Measurements from ENCODE around the gene NPIPA1.
"Not testable (repeated sequence)": the region's sequence is repeated elsewhere in the genome, so short reads cannot be mapped to it uniquely, and the experiment has no call there.

NPIPA1 gene

GRCh38 chr16:14978908-14979307 is 41.7 kb downstream of the NPIPA1 start:
- not testable (repeated sequence) for DNase-seq

GRCh38 chr16:14981234-14981633 is 44.0 kb downstream of the NPIPA1 start:
- not testable (repeated sequence) for DNase-seq

DNA sequence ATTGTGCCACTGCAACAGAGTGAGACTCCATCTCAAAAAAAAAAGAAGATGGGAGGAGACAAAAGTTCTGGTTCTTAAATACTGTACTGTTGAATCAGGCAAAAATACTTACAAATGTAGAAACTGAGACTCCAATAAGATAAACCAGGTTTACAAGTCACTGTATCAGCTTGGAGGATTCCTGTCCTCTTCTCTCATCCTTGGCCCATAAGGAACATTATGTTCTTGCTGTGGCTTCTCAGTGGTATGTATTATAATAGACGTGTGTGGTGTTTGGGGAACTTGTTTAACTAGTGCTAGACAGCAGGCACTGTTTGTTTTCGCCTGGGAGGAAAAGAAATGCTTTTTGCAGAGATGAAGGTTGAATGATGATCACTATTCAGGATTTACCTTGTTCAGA is 45.3 kb downstream of the NPIPA1 start:
- not testable (repeated sequence) for DNase-seq

DNA sequence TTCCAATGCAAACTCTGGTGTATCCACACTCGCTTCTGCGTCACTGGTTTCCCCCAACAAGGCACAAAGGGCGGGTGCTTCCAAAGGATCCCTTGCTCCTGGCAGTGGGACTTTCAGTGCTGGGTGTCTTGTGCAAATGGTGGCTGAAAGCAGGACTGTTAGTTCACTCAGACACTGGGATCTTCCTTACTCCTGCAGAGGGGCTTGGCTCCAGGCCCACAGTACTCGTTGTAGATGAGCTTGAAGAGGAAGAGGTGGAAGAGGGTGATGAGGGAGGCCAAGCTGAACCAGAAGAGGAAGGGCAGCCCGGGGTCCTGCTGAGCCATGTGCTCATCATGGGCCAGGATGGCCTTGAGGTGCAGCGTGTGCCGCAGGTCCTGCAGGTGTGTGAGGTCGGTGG is 50.8 kb downstream of the NPIPA1 start:
- not testable (repeated sequence) for DNase-seq

DNA sequence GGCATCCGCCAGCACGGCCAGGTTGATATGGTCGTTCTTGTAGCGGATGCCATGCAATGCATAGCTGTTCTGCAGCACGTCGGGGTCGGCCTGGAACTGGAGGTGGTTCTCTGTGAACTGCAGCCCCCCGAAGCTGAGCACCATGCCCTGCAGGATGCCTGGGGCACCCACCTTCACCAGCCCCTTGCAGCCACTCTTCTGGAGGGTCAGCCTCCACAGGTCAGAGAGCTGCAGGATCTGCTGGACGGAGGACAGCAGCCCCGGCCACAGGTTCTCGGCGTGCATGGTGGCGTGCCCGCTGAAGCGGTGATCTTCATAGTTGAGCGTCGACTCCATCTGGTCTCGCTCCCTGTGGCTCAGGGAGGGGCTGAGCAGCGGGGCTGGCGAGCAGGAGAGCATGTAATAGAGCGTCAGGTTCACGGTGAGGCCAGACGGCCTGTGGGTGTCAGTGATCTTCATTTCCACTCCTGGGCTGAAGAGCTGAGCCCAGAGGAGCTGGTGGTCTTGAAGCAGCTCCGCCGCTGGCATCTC is 51.5 kb downstream of the NPIPA1 start:
- DNase-seq = not testable (repeated sequence)

GRCh38 chr16:14989291-14990281 is 52.3 kb downstream of the NPIPA1 start:
- DNase-seq = not testable (repeated sequence)

DNA sequence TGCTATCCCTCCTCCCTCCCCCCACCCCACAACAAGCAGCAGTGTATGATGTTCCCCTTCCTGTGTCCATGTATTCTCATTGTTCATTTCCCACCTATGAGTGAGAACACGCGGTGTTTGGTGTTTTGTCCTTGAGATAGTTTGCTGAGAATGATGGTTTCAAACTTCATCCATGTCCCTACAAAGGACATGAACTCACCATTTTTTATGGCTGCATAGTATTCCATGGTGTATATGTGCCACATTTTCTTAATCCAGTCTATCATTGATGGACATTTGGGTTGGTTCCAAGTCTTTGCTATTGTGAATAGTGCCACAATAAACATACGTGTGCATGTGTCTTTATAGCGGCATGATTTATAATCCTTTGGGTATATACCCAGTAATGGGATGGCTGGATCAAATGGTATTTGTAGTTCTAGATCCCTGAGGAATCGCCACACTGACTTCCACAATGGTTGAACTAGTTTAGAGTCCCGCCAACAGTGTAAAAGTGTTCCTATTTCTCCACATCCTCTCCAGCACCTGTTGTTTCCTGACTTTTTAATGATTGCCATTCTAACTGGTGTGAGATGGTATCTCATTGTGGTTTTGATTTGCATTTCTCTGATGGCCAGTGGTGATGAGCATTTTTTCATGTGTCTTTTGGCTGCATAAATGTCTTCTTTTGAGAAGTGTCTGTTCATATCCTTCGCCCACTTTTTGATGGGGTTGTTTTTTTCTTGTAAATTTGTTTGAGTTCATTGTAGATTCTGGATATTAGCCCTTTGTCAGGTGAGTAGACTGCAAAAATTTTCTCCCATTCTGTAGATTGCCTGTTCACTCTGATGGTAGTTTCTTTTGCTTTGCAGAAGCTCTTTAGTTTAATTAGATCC is 56.3 kb downstream of the NPIPA1 start:
- DNase-seq = not testable (repeated sequence)

GRCh38 chr16:14996702-14997101 is 59.5 kb downstream of the NPIPA1 start:
- DNase-seq = not testable (repeated sequence)

- not testable (repeated sequence) for DNase-seq
These were observed 61.1 kb downstream of the NPIPA1 start for GRCh38 chr16:14998300-14998699.

- not testable (repeated sequence) for DNase-seq
These were observed 62.6 kb downstream of the NPIPA1 start for GRCh38 chr16:14999845-15000244.

Data from activated gamma-delta T cell treated with Interleukin-2 at 50 U/mL for 16 hours (primary cell).